HepG2 (cell line): ENCODE data around the gene FANCG. TPM values are rescaled to one million over a fixed set of nuclear protein-coding genes. Genes with fewer than 3 reads are reported as not detected.

Source experiments
- ARNT2 ChIP-seq: sonication (generic); formaldehyde crosslinking; IDR thresholded peaks from 2 replicates; pipeline ENCODE4 v1.8.0; 2022; ENCODE audit warnings: mild to moderate bottlenecking, low read depth, missing genetic modification reagents, moderate library complexity
- HMGA1 ChIP-seq: sonication (generic); formaldehyde crosslinking; conservative IDR thresholded peaks from 2 replicates; pipeline ENCODE4 v1.4.0; 2020; ENCODE audit warnings: missing genetic modification reagents
- MAFG ChIP-seq: sonication (generic); formaldehyde crosslinking; IDR thresholded peaks from 2 replicates; pipeline ENCODE4 v1.5.1; 2020; ENCODE audit warnings: mild to moderate bottlenecking, missing genetic modification reagents
- SKIL ChIP-seq: sonication (generic); formaldehyde crosslinking; IDR thresholded peaks from 2 replicates; pipeline ENCODE4 v1.8.0; 2022; ENCODE audit warnings: missing genetic modification reagents, mild to moderate bottlenecking, moderate library complexity, borderline replicate concordance
- SMC3 ChIP-seq: IDR thresholded peaks from 2 replicates; pipeline ENCODE4 v1.6.1; 2011; ENCODE audit warnings: low read length, improper control_type of control experiment
- STAT6 ChIP-seq: sonication (generic); formaldehyde crosslinking; IDR thresholded peaks from 2 replicates; pipeline ENCODE4 v1.4.0; 2020; ENCODE audit warnings: missing genetic modification reagents, mild to moderate bottlenecking, borderline replicate concordance
- TAF1 ChIP-seq: sonication (generic); formaldehyde crosslinking; IDR thresholded peaks from 2 replicates; pipeline ENCODE4 v1.4.0; 2020; ENCODE audit warnings: missing genetic modification reagents
- TBL1XR1 ChIP-seq: fragments of 150-350 bp; IDR thresholded peaks from 2 replicates; pipeline ENCODE4 v1.6.1; 2014; ENCODE audit warnings: borderline replicate concordance, low read length; ENCODE audit not compliant: partially characterized antibody
- XBP1 ChIP-seq: sonication (generic); formaldehyde crosslinking; IDR thresholded peaks from 2 replicates; pipeline ENCODE4 v1.5.0; 2020; ENCODE audit warnings: missing genetic modification reagents
- ZNF569 ChIP-seq: sonication (generic); formaldehyde crosslinking; IDR thresholded peaks from 2 replicates; pipeline ENCODE4 v1.5.0; 2020; ENCODE audit warnings: mild to moderate bottlenecking, missing genetic modification reagents, moderate library complexity, borderline replicate concordance
- ZNF761 ChIP-seq: sonication (generic); formaldehyde crosslinking; conservative IDR thresholded peaks from 2 replicates; pipeline ENCODE4 v1.4.0; 2020; ENCODE audit warnings: mild to moderate bottlenecking, missing genetic modification reagents
- ZNF800 ChIP-seq: sonication (generic); formaldehyde crosslinking; IDR thresholded peaks from 2 replicates; pipeline ENCODE4 v1.4.0; 2020; ENCODE audit warnings: missing genetic modification reagents
- ZNF83 ChIP-seq: sonication (generic); formaldehyde crosslinking; IDR thresholded peaks from 2 replicates; pipeline ENCODE4 v1.4.0; 2020; ENCODE audit warnings: missing genetic modification reagents, mild to moderate bottlenecking, borderline replicate concordance
- polyA plus RNA-seq, 8 experiments: library from polyadenylated mRNA; depleted of rRNA in 3 of 8; stranded (reverse) in 7 of 8; unstranded in 1 of 8; fragments of >200 nt; fragmentation: Illumina TruSeq in 4 of 8; extraction: Trizol in 4 of 8; gene quantifications; 2 replicates each; pipeline versions ENCODE4 v1.2.1 to v1.2.3, GENCODE V29; 2011 to 2016; ENCODE audit warnings: low read depth in 4 of 8, missing spikeins in 1 of 8, mixed read lengths in 1 of 8; ENCODE audit not compliant: insufficient read depth in 1 of 8
- total RNA-seq, 5 experiments: library from RNA; depleted of rRNA; stranded (reverse); fragments of >200 nt; fragmentation: Illumina TruSeq; extraction: Trizol; gene quantifications; 2 replicates each; pipeline ENCODE4 v1.2.3, GENCODE V29; 2016; ENCODE audit warnings: low read depth in 1 of 5
- TF ChIP-seq, protein P1 (sequence below): sonication (generic); formaldehyde crosslinking; IDR thresholded peaks from 2 replicates; pipeline ENCODE4 v1.4.0; 2020; ENCODE audit warnings: missing genetic modification reagents, borderline replicate concordance
- TF ChIP-seq, protein P2 (sequence below): sonication (generic); formaldehyde crosslinking; IDR thresholded peaks from 2 replicates; pipeline ENCODE4 v1.8.1; 2023; ENCODE audit warnings: mild to moderate bottlenecking, missing genetic modification reagents, borderline replicate concordance

FANCG gene
- total and polyA plus RNA-seq, 2 of the 13 experiments (the other 11 are each of a cell fraction or from before 2014, with no cell fraction given), result 14.4 to 45.1 TPM

DNA sequence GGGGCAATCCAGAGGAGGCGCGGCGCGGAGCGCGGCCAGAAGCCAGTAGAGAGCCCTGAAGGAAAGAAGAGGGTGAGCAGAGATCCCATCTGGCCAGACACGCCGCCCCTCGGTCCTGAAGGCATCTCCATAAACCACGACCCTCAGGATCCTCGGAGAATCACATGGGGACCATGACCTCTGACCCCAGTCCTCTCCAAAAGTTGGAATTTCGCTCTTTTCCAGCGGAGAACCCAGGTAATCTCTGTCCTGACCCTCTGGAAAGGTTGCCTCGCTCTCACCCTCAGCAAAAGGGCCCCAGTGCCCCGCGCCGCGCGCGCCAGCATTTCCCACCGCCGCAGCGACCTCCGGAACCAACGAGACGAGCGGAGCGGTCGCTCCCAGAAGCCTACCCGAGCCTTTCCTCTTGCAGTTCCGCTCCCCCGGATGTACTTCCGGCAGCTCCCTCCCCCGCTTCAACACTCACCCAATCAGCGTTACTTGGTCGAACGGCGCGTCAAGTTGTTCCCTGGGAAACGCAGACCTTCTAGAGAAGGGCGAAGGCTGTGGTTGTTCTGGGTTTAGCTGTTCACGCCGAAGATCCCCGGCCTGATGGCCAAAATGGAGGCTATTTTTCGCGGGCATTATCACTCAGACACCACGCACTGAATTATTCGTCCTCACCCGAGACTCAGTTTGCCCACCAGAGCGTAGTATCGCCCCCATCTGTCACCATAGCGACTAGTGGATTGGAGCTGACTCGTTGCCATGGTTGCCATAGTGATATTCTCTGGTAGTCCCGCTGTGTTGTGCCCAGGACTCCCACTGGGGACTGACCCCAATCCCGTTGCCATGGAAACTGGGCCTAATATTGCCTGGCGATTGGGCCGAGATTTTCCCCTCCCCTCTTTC is 23.3 kb upstream of the FANCG start, which contains the start of gene STOML2 (continued):
- TF ChIP-seq SKIL (CRISPR knock-in tag), result 0 out of 2 replicates have a peak, but pooled peaks have one; percentile 39
- TF ChIP-seq, protein P1, sequence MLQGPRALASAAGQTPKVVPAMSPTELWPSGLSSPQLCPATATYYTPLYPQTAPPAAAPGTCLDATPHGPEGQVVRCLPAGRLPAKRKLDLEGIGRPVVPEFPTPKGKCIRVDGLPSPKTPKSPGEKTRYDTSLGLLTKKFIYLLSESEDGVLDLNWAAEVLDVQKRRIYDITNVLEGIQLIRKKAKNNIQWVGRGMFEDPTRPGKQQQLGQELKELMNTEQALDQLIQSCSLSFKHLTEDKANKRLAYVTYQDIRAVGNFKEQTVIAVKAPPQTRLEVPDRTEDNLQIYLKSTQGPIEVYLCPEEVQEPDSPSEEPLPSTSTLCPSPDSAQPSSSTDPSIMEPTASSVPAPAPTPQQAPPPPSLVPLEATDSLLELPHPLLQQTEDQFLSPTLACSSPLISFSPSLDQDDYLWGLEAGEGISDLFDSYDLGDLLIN, result no peak
- peak; percentile 85 for TF ChIP-seq ARNT2 (CRISPR knock-in tag)
- TF ChIP-seq ZNF800 (CRISPR knock-in tag), result peak; percentile 72; the same call in 1 of the 2 replicates
- no peak for TF ChIP-seq XBP1
- no peak for TF ChIP-seq SMC3
- peak; percentile 33; the same call in 1 of the 2 replicates for TF ChIP-seq ZNF83 (CRISPR knock-in tag)
- TF ChIP-seq MAFG (CRISPR knock-in tag), result no peak
- peak; percentile 89 for TF ChIP-seq TAF1 (CRISPR knock-in tag)
- TF ChIP-seq STAT6 (CRISPR knock-in tag), result peak; percentile 89; the same call in 1 of the 2 replicates
- no peak for TF ChIP-seq HMGA1 (CRISPR knock-in tag)
- TF ChIP-seq, protein P2, sequence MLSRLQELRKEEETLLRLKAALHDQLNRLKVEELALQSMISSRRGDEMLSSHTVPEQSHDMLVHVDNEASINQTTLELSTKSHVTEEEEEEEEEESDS, result no peak
- TF ChIP-seq ZNF569 (CRISPR knock-in tag), result no peak
- TF ChIP-seq TBL1XR1, result peak; percentile 80
- no peak for TF ChIP-seq ZNF761
